Measurements from ENCODE around the gene TBL1X. TPM values are rescaled to one million over a fixed set of nuclear protein-coding genes. Genes with fewer than 3 reads are reported as not detected.

The TBL1X gene
- total and polyA plus RNA-seq, 12 donors = 5.0 to 256 (median 28.1) TPM

- no peaks in the 10 kb centered on the region for H3K27me3 ChIP-seq
- H3K4me3 ChIP-seq = no peak overlapping the region
- H3K36me3 ChIP-seq (replicated peaks in 1 of 2) = peaks cover 0 to 4% of the 10 kb centered on the region in 2 donors
- 67 to 88% (median 70%) methylated on average over 3 to 4 of the region's 4 CpGs for WGBS, 4 donors
- intact Hi-C loops (cut with DNase I) = no loop called here
- TF ChIP-seq CTCF (IDR thresholded peaks at IDR 0.05) = no peak
- H3K4me1 ChIP-seq (replicated peaks in 1 of 2) = no peaks in the 10 kb centered on the region
- no peaks in the 10 kb centered on the region for H3K9me3 ChIP-seq (replicated peaks in 1 of 3)
- DNase-seq = no peak
- no peak overlapping the region for H3K27ac ChIP-seq
These were observed 241.6 kb downstream of the TBL1X start for GRCh38 chrX:9706421-9706820.

- H3K27ac ChIP-seq = no peak overlapping the region
- H3K4me1 ChIP-seq (replicated peaks in 1 of 2) = no peaks in the 10 kb centered on the region
- H3K27me3 ChIP-seq = no peaks in the 10 kb centered on the region
- peaks cover 0 to 4% of the 10 kb centered on the region in 2 donors for H3K36me3 ChIP-seq (replicated peaks in 1 of 2)
- H3K9me3 ChIP-seq (replicated peaks in 1 of 3) = no peaks in the 10 kb centered on the region
- DNase-seq = no peak
- no peak for TF ChIP-seq CTCF (IDR thresholded peaks at IDR 0.05)
- no peak for TF ChIP-seq POLR2A (IDR thresholded peaks at IDR 0.05)
- no peak overlapping the region for H3K4me3 ChIP-seq
- WGBS, 4 donors = 75 to 89% (median 84%) methylated on average over 8 to 13 of the region's 13 CpGs
- intact Hi-C loops (cut with DNase I) = no loop called here
These were observed 242.6 kb downstream of the TBL1X start for GRCh38 chrX:9707306-9708033.

GRCh38 chrX:9708086-9708485 lies 243.2 kb downstream of the TBL1X start:
- TF ChIP-seq POLR2A (IDR thresholded peaks at IDR 0.05) (no peak), CTCF (IDR thresholded peaks at IDR 0.05) (no peak)
- no peak overlapping the region for H3K27ac ChIP-seq
- no peaks in the 10 kb centered on the region for H3K4me1 ChIP-seq (replicated peaks in 1 of 2)
- 85 to 94% (median 92%) methylated on average over 9 to 10 of the region's 10 CpGs for WGBS, 4 donors
- peaks cover 0 to 4% of the 10 kb centered on the region in 2 donors for H3K36me3 ChIP-seq (replicated peaks in 1 of 2)
- no peaks in the 10 kb centered on the region for H3K9me3 ChIP-seq (replicated peaks in 1 of 3)
- no peak for DNase-seq
- intact Hi-C loops (cut with DNase I) = no loop called here
- H3K4me3 ChIP-seq = no peak overlapping the region
- no peaks in the 10 kb centered on the region for H3K27me3 ChIP-seq

GRCh38 chrX:9708923-9709553 lies 244.2 kb downstream of the TBL1X start:
- Histone ChIP-seq H3K27me3 (no peaks in the 10 kb centered on the region), H3K4me1 (replicated peaks in 1 of 2) (no peaks in the 10 kb centered on the region), H3K36me3 (replicated peaks in 1 of 2) (peaks cover 0 to 4% of the 10 kb centered on the region in 2 donors), H3K9me3 (replicated peaks in 1 of 3) (no peaks in the 10 kb centered on the region), H3K4me3 (no peak overlapping the region), H3K27ac (no peak overlapping the region)
- WGBS, 4 donors = 18 to 36% (median 26%) methylated on average over 9 to 17 of the region's 17 CpGs
- TF ChIP-seq POLR2A (IDR thresholded peaks at IDR 0.05) (no peak), CTCF (IDR thresholded peaks at IDR 0.05) (peak; percentile 72 to 95 (median 84))
- intact Hi-C loops (cut with DNase I) = no loop called here
- DNase-seq = peak; percentile 70 to 87 (median 79)

Data from adrenal gland (tissue), 12 donors.